NOMO-1 (cell line): ENCODE data around the gene MATN3.
"Not testable (repeated sequence)": the region's sequence is repeated elsewhere in the genome, so short reads cannot be mapped to it uniquely, and the experiment has no call there.

Experiments used
- DNase-seq, 2 experiments: peaks; one replicate each; lab custom pipeline; 2025; ENCODE audit not compliant: unreplicated experiment in 2 of 2; lab: John Stamatoyannopoulos, UW

MATN3 gene

GRCh38 chr2:20012282-20013125 is at the start of gene MATN3:
Gene MATN3 (minus strand): TSS chr2:20012668. CDS start chr2:20012631, 37 bp downstream.
- DNase-seq = no peak

GRCh38 chr2:20061940-20062339 is 49.5 kb upstream of the MATN3 start:
- DNase-seq = no peak

- DNase-seq = no peak
Measured at GRCh38 chr2:20061476-20061875, 49.0 kb upstream of the MATN3 start.

GRCh38 chr2:20060106-20060505 is 47.6 kb upstream of the MATN3 start:
- no peak for DNase-seq

- no peak for DNase-seq
Measured at GRCh38 chr2:20057268-20057667, 44.8 kb upstream of the MATN3 start.

GRCh38 chr2:20054931-20055330 is 42.5 kb upstream of the MATN3 start:
- no peak for DNase-seq

- no peak for DNase-seq
Measured at GRCh38 chr2:20054119-20054518, 41.7 kb upstream of the MATN3 start.

GRCh38 chr2:20052861-20053281 is 40.4 kb upstream of the MATN3 start:
- no peak for DNase-seq

GRCh38 chr2:20052229-20052851 is 39.9 kb upstream of the MATN3 start:
- DNase-seq = no peak

- DNase-seq = peak; percentile 97
Measured at GRCh38 chr2:20051532-20052228, 39.2 kb upstream of the MATN3 start, which contains the start of gene LAPTM4A. Gene LAPTM4A (minus strand): TSS chr2:20051628. CDS start chr2:20051520, 108 bp downstream.

- peak; percentile 26 to 32 for DNase-seq
Measured at GRCh38 chr2:20050646-20051531, 38.4 kb upstream of the MATN3 start.

- DNase-seq = peak; percentile 64 to 92
Measured at GRCh38 chr2:20050104-20050645, 37.7 kb upstream of the MATN3 start.

- peak; percentile 38 to 73 for DNase-seq
Measured at GRCh38 chr2:20049637-20050036, 37.2 kb upstream of the MATN3 start.

- DNase-seq = no peak
Measured at GRCh38 chr2:20048488-20049448, 36.3 kb upstream of the MATN3 start.

- DNase-seq = not testable (repeated sequence)
Measured at GRCh38 chr2:20045712-20046292, 33.3 kb upstream of the MATN3 start.

GRCh38 chr2:20044778-20045177 is 32.3 kb upstream of the MATN3 start:
- DNase-seq = no peak

GRCh38 chr2:20042531-20042930 is 30.1 kb upstream of the MATN3 start:
- DNase-seq = no peak

GRCh38 chr2:20040489-20041172 is 28.2 kb upstream of the MATN3 start:
- no peak for DNase-seq
